Ascending aorta (tissue), 2 donors: ENCODE results near the gene SLC23A2. TPM values are rescaled to one million over a fixed set of nuclear protein-coding genes. Genes with fewer than 3 reads are reported as not detected.

Experiments used
- DNase-seq, 2 donors: peaks; one replicate each; pipeline ENCODE4 v3.0.0-alpha.2; 2019; ENCODE audit warnings: low spot score in 2 of 2
- H3K27ac ChIP-seq, 2 donors: fragments of 200-600 bp; sonication (generic); one replicate each; pipeline ENCODE4 v1.5.1; 2016 to 2017; ENCODE audit warnings: mild to moderate bottlenecking in 1 of 2
- H3K27me3 ChIP-seq: fragments of 200-600 bp; sonication (generic); one replicate; pipeline ENCODE4 v1.5.1; 2017
- H3K36me3 ChIP-seq, 2 donors: fragments of 200-600 bp; sonication (generic); one replicate each; pipeline ENCODE4 v1.5.1; 2016
- H3K4me1 ChIP-seq, 2 donors: fragments of 200-600 bp; sonication (generic); one replicate each; pipeline ENCODE4 v1.5.1; 2016 to 2017; ENCODE audit warnings: mild to moderate bottlenecking in 1 of 2
- H3K4me3 ChIP-seq, 2 donors: fragments of 200-600 bp; sonication (generic); one replicate each; pipeline ENCODE4 v1.5.1; 2016 to 2017; ENCODE audit warnings: mild to moderate bottlenecking in 1 of 2
- H3K9me3 ChIP-seq, 2 donors: fragments of 200-600 bp; sonication (generic); one replicate each; pipeline ENCODE4 v1.5.1; 2016
- CTCF ChIP-seq, 3 experiments: fragments of 200-600 bp in 2 of 3; fragments of 450-650 bp in 1 of 3; sonication (generic) in 2 of 3; IDR thresholded peaks; one replicate each; pipeline ENCODE4 v1.5.1; 2016 to 2019; ENCODE audit warnings: antibody characterized with exemption in 3 of 3, mild to moderate bottlenecking in 1 of 3, moderate library complexity in 1 of 3
- intact Hi-C: fragments of 100-400 bp; cut with DNase I; formaldehyde crosslinking; loops from one replicate; pipeline ENCODE4 v1.15.1; 2023
- total RNA-seq: library from RNA; depleted of rRNA; stranded (reverse); fragments of >200 nt; gene quantifications from one replicate; pipeline ENCODE4 v1.1.0, GENCODE V29; 2016

The SLC23A2 gene
- total RNA-seq, 1 donor from 2014 or later, result 32.8 TPM

- Histone ChIP-seq H3K27ac (no peak overlapping the region), H3K4me1 (peaks cover 0 to 4% of the 10 kb centered on the region in 2 donors), H3K36me3 (peaks cover 14 to 26% of the 10 kb centered on the region in 2 donors), H3K27me3 (no peaks in the 10 kb centered on the region), H3K9me3 (no peaks in the 10 kb centered on the region), H3K4me3 (no peak overlapping the region)
- no peak for DNase-seq
- intact Hi-C loops, result no loop called here
- TF ChIP-seq CTCF (IDR thresholded peaks at IDR 0.05), result no peak
Observed at GRCh38 chr20:4896119-4896702, 105.1 kb downstream of the SLC23A2 start.

- no peak overlapping the region for H3K27ac ChIP-seq
Observed at GRCh38 chr20:4894981-4895381, 106.3 kb downstream of the SLC23A2 start.

GRCh38 chr20:4894409-4894808 is 106.9 kb downstream of the SLC23A2 start:
- intact Hi-C loops, result no loop called here
- Histone ChIP-seq H3K27ac (no peak overlapping the region), H3K4me1 (peaks cover 0 to 4% of the 10 kb centered on the region in 2 donors), H3K4me3 (no peak overlapping the region), H3K27me3 (no peaks in the 10 kb centered on the region), H3K9me3 (no peaks in the 10 kb centered on the region), H3K36me3 (peaks cover 12 to 31% of the 10 kb centered on the region in 2 donors)
- no peak for TF ChIP-seq CTCF (IDR thresholded peaks at IDR 0.05)
- DNase-seq, result no peak

More at GRCh38 chr20:4894981-4895381, 106.3 kb downstream of the SLC23A2 start:
- TF ChIP-seq CTCF (IDR thresholded peaks at IDR 0.05), result no peak
- Histone ChIP-seq H3K36me3 (peaks cover 11 to 25% of the 10 kb centered on the region in 2 donors), H3K4me3 (no peak overlapping the region), H3K9me3 (no peaks in the 10 kb centered on the region), H3K27me3 (no peaks in the 10 kb centered on the region), H3K4me1 (peaks cover 0 to 4% of the 10 kb centered on the region in 2 donors)
- intact Hi-C loops, result no loop called here
- DNase-seq, result no peak

- TF ChIP-seq CTCF (IDR thresholded peaks at IDR 0.05), result no peak
- peaks cover 15 to 32% of the 10 kb centered on the region in 2 donors for H3K36me3 ChIP-seq
- no peak overlapping the region for H3K4me3 ChIP-seq
- DNase-seq, result no peak
- no peaks in the 10 kb centered on the region for H3K27me3 ChIP-seq
- no peaks in the 10 kb centered on the region for H3K9me3 ChIP-seq
- intact Hi-C loops, result no loop called here
- H3K4me1 ChIP-seq, result peaks cover 0 to 2% of the 10 kb centered on the region in 2 donors
- no peak overlapping the region for H3K27ac ChIP-seq
Observed at GRCh38 chr20:4893709-4894108, 107.6 kb downstream of the SLC23A2 start.

GRCh38 chr20:4891997-4892396 is 109.3 kb downstream of the SLC23A2 start:
- no peak for TF ChIP-seq CTCF (IDR thresholded peaks at IDR 0.05)
- intact Hi-C loops, result no loop called here
- no peak for DNase-seq
- no peaks in the 10 kb centered on the region for H3K27me3 ChIP-seq
- no peak overlapping the region for H3K27ac ChIP-seq
- H3K9me3 ChIP-seq, result no peaks in the 10 kb centered on the region
- no peaks in the 10 kb centered on the region for H3K4me1 ChIP-seq
- peaks cover 14 to 34% of the 10 kb centered on the region in 2 donors for H3K36me3 ChIP-seq
- no peak overlapping the region for H3K4me3 ChIP-seq
